Body of pancreas (tissue), 4 donors: ENCODE measurements around the gene ZBTB24.

Experiments
- POLR2A ChIP-seq, 3 donors: fragments of 450-650 bp; IDR thresholded peaks; one replicate each; pipeline ENCODE4 v1.6.1; 2016; ENCODE audit warnings: antibody characterized with exemption in 3 of 3, mild to moderate bottlenecking in 2 of 3
- TF ChIP-seq, protein P1 (sequence below), 7 experiments: fragments of 450-650 bp in 4 of 7; fragments of 200-600 bp in 3 of 7; sonication (generic) in 3 of 7; IDR thresholded peaks; one replicate each; pipeline ENCODE4 v1.5.1; 2016 to 2019; ENCODE audit warnings: antibody characterized with exemption in 7 of 7

DNA sequence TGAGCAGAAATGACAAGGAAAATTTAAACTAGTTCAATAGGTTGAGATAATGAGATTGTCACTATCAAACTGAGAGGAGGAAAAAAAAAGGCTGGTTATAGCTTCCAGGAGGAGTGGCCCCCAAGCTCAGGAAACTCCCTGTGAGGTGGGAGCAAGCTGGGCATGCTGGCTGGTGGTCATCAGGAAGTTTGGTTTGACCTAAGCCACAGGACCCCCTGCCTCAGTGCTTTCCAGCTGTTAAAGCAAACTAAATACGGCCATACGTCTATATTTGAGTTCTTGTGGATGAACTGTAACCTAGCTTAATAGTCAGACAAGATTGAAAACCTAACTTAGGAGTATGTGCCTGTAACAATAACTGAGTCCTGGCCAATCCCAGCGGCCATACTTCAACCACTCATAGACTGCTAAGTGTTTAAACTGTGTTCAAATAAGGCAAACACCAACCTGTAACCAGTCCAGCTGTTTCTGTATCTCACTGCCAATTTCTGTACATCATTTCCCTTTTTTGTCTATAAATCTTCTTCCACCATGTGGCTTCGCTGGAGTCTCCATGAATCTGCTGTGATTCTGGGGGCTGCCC lies 24.6 kb upstream of the ZBTB24 start:
- TF ChIP-seq POLR2A (IDR thresholded peaks at IDR 0.05), result no peak
- TF ChIP-seq, protein P1, sequence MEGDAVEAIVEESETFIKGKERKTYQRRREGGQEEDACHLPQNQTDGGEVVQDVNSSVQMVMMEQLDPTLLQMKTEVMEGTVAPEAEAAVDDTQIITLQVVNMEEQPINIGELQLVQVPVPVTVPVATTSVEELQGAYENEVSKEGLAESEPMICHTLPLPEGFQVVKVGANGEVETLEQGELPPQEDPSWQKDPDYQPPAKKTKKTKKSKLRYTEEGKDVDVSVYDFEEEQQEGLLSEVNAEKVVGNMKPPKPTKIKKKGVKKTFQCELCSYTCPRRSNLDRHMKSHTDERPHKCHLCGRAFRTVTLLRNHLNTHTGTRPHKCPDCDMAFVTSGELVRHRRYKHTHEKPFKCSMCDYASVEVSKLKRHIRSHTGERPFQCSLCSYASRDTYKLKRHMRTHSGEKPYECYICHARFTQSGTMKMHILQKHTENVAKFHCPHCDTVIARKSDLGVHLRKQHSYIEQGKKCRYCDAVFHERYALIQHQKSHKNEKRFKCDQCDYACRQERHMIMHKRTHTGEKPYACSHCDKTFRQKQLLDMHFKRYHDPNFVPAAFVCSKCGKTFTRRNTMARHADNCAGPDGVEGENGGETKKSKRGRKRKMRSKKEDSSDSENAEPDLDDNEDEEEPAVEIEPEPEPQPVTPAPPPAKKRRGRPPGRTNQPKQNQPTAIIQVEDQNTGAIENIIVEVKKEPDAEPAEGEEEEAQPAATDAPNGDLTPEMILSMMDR (IDR thresholded peaks at IDR 0.05), result no peak
